Activated T-cell treated with anti-CD3 and anti-CD28 coated beads for 24 hours (primary cell): ENCODE results near the gene MMS19.
"Not testable (repeated sequence)": the region's sequence is repeated elsewhere in the genome, so short reads cannot be mapped to it uniquely, and the experiment has no call there.

Experiments used
- DNase-seq: peaks from one replicate; pipeline ENCODE4 v3.0.0-alpha.2; 2020; ENCODE audit warnings: low read depth

Gene MMS19

DNA sequence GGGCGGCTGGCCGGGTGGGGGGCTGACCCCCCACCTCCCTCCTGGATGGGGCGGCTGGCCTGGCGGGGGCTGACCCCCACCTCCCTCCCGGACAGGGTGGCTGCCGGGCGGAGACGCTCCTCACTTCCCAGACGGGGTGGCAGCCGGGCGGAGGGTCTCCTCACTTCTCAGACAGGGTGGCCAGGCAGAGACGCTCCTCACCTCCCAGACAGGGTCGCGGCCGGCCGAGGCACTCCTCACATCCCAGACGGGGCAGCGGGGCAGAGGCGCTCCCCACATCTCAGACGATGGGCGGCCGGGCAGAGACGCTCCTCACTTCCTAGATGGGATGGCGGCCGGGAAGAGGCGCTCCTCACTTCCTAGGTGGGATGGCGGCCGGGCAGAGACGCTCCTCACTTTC lies 30.7 kb upstream of the MMS19 start:
- not testable (repeated sequence) for DNase-seq

DNA sequence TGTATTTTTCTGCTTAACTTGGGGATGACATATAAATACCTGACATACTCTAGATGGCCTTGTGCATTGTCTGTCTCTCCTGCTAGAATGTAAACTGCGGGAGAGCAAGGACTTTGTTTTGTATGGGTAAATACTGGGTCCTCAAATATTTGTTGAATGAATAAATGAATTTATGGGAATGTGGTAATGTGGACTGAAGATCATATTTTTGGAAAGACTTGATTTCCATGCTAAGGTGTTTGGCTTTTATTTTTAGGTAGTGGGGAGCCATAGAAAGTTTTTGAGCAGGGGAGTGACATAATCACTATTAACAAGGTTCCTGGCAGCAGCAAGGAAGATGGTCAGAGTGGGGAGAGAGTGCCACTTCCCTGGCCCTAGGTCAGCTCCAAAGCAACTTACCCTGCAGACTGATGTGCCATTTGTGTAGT lies 27.5 kb upstream of the MMS19 start:
- no peak for DNase-seq

DNA sequence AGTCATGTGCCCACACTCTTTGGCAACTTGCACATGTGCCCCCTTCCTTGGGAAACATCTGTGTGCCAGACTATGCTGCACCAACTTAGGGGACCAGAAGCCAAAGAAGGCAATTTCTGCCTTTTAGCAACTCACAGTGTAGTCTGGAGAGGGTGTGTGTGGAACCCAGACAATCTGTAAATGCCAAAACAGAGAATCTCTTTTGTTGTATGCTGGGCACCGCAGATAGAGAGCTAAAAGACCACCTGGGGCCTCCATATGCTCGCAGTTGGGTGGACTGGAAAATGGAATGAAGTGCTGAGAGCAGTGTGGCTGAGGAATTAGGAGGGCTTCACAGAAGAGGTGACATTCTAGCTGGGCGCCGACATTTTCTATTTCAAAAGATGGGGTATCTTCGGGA lies 26.9 kb upstream of the MMS19 start:
- no peak for DNase-seq

DNA sequence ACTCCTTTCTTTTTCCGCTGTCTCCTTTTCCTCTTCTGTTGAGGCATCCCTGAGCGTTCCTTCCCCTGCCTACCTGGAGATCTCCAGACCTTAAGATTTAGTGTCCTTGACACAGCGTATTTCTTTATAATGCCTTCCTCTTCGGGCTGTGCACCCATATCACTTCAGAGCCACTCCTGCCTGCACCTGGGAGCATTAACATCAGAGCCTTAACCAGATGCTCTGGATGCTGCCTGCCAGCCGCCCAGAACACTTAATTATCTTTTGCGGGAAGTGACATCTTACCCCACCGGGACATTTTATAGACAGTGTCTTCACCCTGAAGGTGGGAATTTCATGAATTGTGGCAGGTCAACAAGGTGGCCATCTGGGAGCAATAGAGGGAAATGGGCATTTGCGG lies 24.7 kb upstream of the MMS19 start:
- no peak for DNase-seq

DNA sequence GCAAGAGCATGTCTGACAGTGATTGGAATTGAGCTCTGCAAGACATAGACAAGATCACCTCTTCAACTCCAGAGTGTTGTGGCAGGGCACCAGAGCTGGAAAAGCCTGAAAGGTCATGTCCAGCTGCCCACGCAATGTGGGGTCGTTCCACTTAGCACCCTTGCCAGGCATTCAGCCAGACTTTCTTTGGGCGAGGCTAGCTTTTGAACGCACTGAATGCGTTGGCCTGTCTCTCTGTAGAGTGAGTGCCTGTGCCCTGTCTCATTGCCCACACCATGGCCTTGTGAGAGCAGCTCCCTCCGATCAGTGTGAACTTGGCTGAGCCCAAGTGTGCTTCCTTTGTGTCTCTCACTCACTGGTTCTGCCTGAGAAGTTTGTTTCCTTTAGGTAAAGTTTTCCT lies 23.8 kb upstream of the MMS19 start:
- no peak for DNase-seq

DNA sequence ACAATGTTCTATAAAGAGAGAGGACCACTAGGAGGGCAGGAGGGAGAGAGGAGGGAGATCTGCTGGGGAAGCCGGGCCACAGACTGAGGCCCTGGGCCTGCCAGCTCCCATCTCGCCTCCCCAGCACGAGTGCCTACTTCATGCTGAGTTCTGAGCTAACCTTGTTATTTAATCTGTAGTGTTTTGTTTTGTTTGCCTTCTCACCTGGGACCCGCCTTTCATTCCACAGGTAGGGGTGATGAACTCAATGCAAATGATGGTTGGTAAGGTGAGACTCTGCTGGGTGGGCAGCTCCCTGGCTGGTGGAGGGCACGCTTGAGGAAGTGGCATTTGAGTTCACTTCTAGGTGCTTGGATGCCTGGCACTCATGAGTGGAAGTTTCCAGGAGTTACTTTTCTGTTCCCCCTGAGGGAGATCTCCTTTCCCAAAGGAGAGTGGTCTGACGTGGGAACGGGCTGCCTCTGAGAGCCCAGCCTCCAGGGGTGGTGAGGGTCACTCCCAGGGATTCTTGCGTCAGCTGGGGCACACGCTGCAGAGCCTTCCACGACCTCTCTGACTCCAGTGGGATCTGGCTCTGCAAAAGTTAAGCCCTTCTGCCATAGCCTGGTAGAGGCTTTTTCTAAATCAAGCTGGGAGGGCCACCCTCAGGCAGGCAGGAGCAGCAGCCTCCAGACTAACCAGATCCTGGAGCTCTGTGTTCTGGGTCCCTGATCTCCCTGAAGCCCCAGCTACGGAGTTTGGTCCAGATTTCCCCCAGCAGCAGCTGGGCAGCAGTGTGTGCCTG lies 22.9 kb upstream of the MMS19 start:
- no peak for DNase-seq

DNA sequence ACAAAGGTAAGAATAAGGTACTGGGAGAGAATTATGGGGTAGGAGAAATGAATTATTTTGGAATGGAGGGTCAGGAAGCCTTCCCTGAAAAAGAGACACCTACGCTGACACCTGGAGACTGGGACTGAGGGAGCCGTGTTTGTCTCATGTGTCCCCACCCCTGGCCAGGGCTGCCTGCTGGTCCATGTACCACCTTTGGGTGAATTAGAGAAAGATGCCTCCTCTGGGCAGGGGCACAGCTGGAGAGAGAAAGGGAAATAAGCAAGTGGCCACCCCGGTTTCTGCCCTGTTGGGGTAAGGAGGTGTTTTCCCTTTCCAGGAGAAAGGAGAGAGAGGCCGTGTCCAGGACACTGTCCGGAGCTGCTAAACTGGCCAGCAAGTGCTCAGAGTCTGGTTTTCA lies 22.3 kb upstream of the MMS19 start:
- no peak for DNase-seq

DNA sequence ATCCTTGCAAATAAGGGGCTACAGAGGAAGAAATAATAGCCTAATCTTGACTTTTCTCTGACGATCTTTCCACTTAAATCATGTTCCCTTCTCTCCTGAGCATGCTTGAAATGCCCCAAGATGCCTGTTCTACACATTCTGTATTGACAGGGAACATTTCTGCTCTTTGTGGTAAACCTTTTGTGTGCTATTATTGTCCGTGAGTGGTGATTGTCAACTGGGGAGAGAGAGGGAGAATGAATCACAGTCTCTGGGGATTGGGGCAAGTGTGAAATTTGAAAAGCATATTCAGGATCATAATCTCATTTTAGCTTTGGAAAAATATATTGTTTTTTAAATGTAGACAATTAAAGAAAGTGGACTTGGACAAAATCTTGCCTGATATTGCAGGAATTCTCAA lies 21.1 kb upstream of the MMS19 start:
- DNase-seq, result no peak

DNA sequence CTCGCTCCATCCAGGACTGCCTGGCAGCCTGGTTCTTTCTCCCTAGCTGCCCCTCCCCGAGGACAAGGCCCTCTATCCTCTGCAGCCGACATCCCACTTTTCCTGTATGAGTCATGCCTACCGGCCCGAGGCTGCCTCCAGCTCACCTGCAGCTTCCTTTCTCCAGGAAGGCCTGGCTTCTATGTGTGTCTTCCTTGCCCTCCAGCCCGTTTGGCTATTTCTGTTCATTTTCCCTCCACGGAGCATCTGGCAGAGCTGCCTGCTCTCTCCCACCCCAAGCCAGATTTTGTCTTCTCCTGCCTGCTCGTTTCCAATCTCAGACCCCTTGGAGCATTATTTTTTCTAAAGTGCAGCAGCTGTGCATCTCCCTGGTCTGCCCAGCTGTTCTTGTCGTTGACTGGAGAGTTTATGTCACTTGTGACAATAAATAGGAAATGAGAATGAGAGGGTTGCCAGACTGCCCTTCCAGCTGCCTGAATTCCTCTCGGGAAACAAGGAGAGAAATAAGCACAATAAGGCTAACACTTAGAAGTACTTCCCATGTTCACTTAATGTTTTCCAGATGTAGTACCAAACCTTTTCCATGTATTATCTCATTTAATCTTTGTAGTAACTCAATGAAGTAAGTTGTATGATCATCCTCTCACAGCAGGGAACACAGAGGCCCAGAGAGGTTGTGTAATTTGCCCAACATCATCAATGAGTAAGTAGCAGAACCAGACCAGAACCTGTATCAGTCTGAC lies 20.2 kb upstream of the MMS19 start:
- DNase-seq, result no peak

DNA sequence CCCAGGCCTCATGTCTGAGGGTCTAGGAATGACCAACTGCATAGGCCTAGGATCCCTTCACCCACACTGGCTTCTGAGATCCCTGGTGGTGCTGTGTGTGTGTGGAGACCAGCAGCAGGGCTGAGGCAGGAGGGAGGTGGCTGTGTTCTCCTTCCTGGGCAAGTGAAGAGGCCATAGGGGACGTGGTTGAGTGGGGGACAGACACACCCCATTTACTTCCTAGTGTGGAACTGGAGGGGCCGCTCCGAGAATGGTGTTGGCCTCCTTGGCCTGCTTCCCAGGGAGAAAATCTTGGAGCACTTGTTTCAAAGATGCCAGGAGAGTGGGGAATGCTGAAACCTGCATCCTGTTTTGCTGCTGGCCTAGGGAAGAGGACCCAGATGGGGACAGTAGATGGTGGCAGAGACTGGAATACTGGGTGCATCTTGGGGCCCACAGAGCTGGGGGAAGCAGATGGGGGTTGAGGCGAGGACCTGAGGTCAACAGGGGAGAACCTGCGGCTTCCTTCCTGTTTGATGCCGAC lies 19.6 kb upstream of the MMS19 start:
- DNase-seq, result no peak

DNA sequence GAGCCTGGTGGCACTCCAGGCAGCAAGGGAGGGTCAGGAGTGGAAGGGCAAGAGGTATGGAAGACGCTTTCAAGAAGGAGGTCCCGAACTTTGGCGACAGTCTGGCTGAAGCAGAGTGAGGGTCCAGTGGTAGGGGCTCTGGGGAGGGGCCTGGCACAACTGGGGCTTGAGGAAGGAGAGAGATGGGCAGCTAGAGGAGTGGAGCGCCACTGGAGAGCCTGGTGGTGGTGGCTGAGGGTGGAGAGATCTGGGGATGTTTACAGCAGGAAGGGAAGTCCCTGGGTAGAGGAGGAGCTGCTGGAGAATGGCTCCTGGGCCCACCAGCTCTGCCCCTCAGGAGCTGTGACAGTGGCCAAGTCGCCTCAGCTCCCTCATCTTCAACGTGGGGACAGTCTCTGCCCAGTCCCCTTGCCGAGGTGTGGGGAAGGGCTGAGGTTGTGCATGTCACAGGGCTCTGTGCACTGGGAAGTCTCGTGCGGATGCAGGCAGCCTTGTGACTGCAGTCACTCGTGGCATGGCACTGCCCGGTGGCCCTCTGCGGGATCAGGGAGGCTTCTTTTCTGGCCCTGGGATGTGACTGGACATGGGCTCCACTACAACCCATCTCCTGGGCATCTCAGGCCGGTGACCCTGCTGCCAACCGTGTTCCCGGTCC lies 19.0 kb upstream of the MMS19 start:
- DNase-seq, result no peak

DNA sequence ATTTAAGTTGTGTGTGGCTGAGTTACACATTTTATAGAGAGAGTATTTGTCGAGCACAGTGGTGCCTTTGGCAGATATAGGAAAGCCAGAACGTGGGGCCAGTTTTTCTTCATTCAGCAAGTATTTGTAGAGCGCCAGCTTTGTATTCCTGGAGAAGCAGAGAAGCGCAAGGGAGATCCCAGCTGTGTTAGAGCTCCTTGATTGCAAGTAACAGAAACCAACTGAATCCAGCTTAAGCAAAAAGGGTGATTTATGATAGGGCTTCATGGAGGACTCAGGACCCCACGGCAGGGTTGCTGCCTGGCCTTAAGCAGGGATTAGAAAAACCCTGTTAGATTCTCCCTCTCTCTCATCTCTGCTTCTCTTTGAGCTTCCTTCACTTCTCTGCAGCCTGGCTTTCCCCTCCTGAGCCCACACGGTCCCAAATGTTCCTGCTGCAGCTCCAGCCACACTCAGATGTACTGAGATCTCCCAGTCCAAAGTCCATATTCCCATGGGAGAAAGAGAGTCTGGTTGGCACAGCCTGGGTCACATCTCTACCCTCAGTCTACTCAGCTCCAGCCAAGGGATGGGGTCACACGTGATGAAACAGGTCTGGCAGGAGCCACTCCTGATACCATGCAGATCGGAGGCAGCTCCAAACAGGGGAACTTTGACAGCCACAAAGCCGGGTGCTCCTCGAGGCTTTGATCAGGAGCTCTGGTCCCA lies 17.2 kb upstream of the MMS19 start:
- DNase-seq, result no peak

DNA sequence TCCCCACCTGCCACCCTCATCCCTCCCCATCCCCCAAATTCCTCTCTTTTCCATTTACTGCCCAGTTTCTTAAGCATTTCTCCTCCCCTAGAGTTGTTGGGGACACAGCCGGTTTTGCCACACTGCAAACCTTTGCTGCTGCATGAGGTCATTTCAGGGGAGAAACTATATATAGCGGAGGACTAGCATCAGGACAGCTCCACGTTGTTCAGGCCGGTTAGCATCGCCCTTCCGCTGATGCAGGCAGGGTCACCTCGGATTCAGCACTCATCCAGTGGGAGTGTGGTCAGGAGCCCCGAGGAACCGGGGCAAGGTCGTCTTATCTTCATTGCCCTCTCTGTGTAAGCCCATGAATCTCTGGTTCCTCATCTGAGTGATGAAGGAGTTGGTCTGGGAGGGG lies 16.1 kb upstream of the MMS19 start:
- DNase-seq, result no peak

DNA sequence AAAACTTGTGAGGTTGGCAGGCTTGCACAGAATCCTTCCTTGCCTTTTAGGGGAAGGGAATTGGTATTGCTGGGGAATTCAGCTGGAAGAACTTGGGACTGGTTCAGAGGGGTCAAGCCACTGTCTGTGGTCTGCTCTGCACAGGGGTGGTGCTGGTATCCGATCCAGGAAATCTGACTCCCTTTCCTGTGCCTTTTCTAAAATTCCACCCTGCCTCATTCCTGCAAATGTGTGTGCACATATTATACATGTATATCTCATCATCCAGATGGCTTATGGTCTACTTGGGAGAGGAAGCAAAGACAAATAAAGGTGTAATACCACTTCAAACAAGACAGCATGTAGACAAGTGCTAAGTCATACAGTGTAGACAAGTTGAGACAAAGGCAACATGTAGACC lies 14.8 kb upstream of the MMS19 start:
- no peak for DNase-seq

DNA sequence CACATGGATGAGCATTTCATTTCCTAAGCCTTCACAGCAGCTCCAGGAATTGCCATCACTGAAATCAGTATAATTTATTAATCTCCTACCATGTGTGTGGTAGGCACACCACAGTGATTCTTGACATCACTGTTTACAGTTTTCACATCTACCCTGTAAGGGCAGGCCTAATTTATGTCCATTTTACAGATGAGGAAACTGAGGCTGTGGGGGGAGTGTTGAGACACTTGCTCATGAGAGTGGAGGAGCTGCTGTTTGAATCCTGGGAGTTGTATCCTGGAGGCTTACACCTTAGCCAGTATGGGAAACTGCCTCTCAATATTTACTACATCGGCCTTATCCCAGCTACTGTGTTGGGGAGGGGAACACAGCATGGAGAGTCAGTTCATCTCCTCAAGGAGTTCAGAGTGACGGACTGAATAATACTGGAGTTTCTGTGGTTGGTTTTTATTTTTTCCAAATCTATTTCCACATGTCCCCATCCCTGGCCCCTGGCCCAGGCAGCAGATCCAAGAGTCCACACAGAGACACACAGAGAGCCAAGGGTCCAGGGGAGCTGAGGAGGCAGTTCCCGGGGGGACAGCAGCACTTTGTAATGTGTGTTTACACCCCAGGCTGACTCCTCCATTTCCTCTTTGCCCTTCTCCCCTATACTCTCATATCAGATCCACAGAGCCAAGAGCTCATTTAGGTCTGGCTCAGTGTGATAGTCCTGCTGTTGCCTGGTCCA lies 13.7 kb upstream of the MMS19 start:
- no peak for DNase-seq

DNA sequence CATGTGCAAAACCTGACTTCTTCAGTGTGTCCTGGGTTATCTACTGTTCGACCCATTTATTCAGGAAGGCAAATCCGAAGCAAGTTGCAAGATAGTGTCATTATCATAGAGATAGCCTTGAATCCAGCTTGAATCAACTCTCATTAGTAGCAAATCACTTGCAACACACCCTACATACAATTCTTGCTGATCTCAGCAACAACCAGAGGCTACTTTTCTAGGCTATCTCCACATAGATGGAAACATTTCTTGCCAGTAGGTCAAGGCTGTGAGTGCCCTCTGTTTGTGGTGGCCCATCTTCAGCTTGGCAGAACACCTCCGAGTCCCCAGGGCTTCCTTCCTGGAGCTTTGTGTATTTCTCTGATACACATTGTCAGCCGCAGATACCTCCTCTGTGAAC lies 12.5 kb upstream of the MMS19 start:
- DNase-seq, result no peak

DNA sequence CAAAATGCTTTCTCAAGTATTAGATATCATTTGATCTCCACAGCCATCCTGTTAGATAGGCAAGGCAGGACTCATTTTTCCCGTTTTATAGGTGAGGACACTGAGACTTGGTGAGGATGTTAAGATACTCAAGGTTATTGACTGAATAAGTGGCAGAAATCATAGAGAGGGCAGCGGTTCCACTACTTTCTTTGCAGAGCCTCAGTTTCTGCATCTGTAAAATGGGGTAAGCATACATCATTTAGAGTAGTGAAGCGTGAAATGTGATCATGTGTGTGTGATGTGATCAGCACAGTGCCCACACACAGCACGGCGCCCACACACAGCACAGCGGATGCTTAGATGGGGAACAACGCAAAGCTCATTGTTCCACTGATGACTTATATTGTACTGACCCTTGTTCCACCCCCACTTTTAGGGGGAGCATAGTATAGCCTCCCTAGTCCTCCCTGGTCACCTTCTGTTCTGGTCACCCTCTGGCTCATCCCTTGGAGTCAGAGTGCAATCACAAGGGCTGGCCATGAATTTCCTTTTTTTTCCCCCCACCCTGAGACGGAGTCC lies 11.0 kb upstream of the MMS19 start:
- DNase-seq, result no peak

DNA sequence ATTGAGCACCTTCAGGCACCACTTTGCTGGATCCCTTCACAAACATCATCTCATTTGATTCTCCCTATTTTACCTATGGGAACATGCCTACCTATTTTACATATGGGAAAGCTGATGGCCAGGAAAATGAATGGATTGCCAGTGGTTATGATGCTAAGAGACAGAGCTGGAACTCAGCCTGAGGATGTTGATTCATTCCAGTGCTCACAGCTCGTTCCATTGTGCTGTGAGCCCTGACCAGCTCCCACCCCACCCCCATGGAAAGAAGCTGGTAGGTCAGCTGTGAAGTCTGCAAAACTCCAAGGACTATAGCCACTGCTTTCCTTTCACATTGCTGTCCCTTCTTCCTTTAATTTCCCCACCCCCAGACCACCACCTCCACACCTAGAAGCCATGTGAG lies 10.1 kb upstream of the MMS19 start:
- DNase-seq, result no peak

DNA sequence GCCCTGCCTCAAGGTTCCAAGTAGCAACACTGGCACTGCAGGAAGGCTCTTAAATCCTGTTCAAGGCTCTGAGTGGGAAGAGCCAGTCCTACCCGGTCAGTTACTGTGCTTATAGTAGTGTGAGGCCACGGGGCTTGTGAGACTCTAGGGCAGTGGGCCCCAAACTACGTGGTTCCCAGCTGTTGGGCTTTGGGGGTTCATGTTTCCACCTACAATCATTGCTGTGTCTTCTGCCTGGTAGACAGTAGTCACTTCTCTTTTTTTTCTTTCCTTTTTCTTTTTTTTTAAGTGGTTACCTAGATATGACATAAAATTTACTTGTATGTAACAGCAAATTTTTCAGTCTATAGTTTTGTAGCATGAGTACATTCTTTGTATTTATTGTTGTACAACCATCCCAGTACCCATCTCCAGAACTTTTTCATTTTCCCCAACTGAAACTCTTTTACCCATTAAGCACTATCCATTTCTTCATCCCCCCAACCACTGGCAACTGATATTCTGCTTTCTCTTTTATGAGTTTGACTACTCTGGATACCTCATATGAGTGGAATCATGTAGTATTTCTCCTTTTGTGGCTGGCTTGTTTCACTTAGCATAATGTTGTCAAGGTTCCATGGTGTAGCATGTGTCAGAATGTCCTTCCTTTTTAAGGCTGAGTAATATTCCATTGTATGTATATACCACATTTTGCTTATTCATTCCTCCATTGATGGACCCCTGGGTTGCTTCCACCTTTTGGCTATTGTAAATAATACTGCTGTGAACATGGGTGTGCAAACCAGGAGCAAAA lies 8.2 kb upstream of the MMS19 start:
- DNase-seq, result no peak

DNA sequence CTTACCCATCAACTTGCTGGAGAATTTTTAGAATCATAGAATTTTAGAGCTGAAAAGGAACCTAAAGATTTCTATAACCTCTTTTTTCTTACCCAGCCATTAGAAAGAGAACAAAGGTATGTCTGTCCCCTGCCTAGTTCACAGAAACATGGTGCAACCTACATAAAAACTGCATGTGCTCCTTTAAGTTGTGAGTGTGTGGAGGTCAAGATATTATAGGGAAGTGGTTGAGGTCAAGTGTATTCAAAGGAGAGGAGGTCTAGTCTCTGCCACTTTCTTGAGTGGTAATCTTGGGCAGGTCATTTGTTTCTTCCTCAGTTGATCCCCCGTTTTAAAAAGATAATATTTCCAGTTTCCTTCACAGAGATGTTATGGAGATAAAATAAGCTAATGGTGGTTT lies 6.9 kb upstream of the MMS19 start:
- DNase-seq, result no peak

DNA sequence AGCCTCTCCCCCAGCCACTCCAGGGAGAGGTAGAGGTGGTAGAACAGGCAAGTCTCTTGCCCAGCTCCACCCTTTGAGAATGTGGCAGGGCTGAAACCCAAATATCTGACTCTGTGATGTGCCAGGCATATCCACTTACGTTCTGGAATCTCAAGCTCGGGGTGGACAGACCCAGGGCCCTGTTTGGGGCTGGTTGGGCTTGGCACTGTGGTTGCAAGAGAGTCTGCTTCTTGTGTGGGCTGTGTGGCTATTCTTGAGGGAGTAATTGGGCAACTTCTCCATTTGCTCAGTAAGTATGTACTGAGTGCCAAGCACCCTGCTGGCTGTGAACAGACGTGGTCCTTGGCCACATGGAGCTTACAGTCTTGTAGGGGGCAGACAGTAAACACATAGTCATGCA lies 5.2 kb upstream of the MMS19 start:
- no peak for DNase-seq
